Panc1 (cell line): ENCODE measurements around the gene PDPN. TPM values are rescaled to one million over a fixed set of nuclear protein-coding genes. Genes with fewer than 3 reads are reported as not detected.

Experiments used
- ATAC-seq: fragments of 200-7000 bp; cut with Tn5 transposase; 2 replicates; pipeline ENCODE4 v1.9.1; 2020; ENCODE audit warnings: mild to moderate bottlenecking, moderate library complexity
- BruUV-seq: library from RNA; stranded (reverse); fragments of 400-500 nt; replicated peaks from 2 replicates; lab custom pipeline; 2021; lab: Mats Ljungman, UMichigan
- CTCF ChIA-PET: fragments of 300-600 bp; sonication (Branson Sonifier 250); formaldehyde crosslinking; loops from one replicate; lab custom pipeline; 2022; ENCODE audit warnings: antibody characterized with exemption; lab: Charles Lee
- POLR2A ChIA-PET: fragments of 300-600 bp; sonication (Branson Sonifier 250); formaldehyde crosslinking; loops from one replicate; lab custom pipeline; 2022; ENCODE audit warnings: antibody characterized with exemption; lab: Charles Lee
- DNase-seq: peaks from one replicate; pipeline ENCODE4 v3.0.0-alpha.2; 2010; ENCODE audit warnings: low read depth, low spot score
- H3K27ac ChIP-seq: 2 replicates; pipeline ENCODE4 v1.5.1; 2011; ENCODE audit warnings: mild to moderate bottlenecking, low read length, inconsistent platforms
- H3K27me3 ChIP-seq: fragments of 200-500 bp; sonication (Bioruptor generic); 2 replicates; pipeline ENCODE4 v1.6.0; 2014; ENCODE audit warnings: low read length, inconsistent platforms; ENCODE audit not compliant: control insufficient read depth, insufficient read depth
- H3K36me3 ChIP-seq: fragments of 200-500 bp; sonication (Bioruptor generic); 2 replicates; pipeline ENCODE4 v1.5.1; 2014; ENCODE audit warnings: inconsistent platforms, mild to moderate bottlenecking, low read length, moderate library complexity; ENCODE audit not compliant: control insufficient read depth, insufficient read depth
- H3K4me1 ChIP-seq: 2 replicates; pipeline ENCODE4 v1.5.1; 2011; ENCODE audit warnings: inconsistent platforms, mild to moderate bottlenecking, low read length, moderate library complexity; ENCODE audit not compliant: control insufficient read depth, insufficient read depth
- H3K4me3 ChIP-seq, 2 experiments: 2 replicates each; pipeline ENCODE4 v1.5.1; 2011 to 2012; ENCODE audit warnings: low read depth in 2 of 2, low read length in 2 of 2, mild to moderate bottlenecking in 2 of 2, inconsistent platforms in 1 of 2, moderate library complexity in 1 of 2
- H3K9me3 ChIP-seq: fragments of 200-500 bp; sonication (Bioruptor generic); 2 replicates; pipeline ENCODE4 v1.5.1; 2014; ENCODE audit warnings: low read depth, mild to moderate bottlenecking, inconsistent platforms, low read length, moderate library complexity; ENCODE audit not compliant: control insufficient read depth, insufficient read depth
- POLR2AphosphoS5 ChIP-seq: IDR thresholded peaks from 2 replicates; pipeline ENCODE4 v1.6.1; 2012; ENCODE audit warnings: mild to moderate bottlenecking, low read depth, low read length, moderate library complexity
- REST ChIP-seq, 2 experiments: IDR thresholded peaks; 2 replicates each; pipeline ENCODE4 v1.6.1; 2011 to 2012; ENCODE audit warnings: low read depth in 2 of 2, control low read depth in 1 of 2, low read length in 1 of 2, mild to moderate bottlenecking in 1 of 2, moderate library complexity in 1 of 2; ENCODE audit not compliant: insufficient read depth in 1 of 2
- SIN3A ChIP-seq: IDR thresholded peaks from 2 replicates; pipeline ENCODE4 v1.6.1; 2012; ENCODE audit warnings: low read depth, mild to moderate bottlenecking, low read length, moderate library complexity, borderline replicate concordance; ENCODE audit not compliant: insufficient read depth
- TCF7L2 ChIP-seq: IDR thresholded peaks from 2 replicates; pipeline ENCODE4 v1.6.1; 2011; ENCODE audit warnings: mild to moderate bottlenecking, low read depth, low read length, inconsistent platforms
- in situ Hi-C: cut with HindIII; loops from 2 replicates; pipeline ENCODE4 v1.10.0; 2016; ENCODE audit warnings: low sequenced_read_pairs, low pct_unique_long_range_greater_than_20kb
- intact Hi-C: fragments of 100-400 bp; cut with micrococcal nuclease; formaldehyde crosslinking; loops from one replicate; pipeline ENCODE4 v1.10.0; 2022; ENCODE audit not compliant: unreplicated experiment
- total RNA-seq: library from RNA; stranded (reverse); gene quantifications from one replicate; pipeline ENCODE4 v1.2.1, GENCODE V29; 2021; ENCODE audit not compliant: unreplicated experiment
- TF ChIP-seq, protein P1 (sequence below): fragments of 450-650 bp; IDR thresholded peaks from 2 replicates; pipeline ENCODE4 v1.5.1; 2017; ENCODE audit warnings: mild to moderate bottlenecking

PDPN gene
- total RNA-seq, 1 experiment from 2014 or later: 0.28 TPM

DNA sequence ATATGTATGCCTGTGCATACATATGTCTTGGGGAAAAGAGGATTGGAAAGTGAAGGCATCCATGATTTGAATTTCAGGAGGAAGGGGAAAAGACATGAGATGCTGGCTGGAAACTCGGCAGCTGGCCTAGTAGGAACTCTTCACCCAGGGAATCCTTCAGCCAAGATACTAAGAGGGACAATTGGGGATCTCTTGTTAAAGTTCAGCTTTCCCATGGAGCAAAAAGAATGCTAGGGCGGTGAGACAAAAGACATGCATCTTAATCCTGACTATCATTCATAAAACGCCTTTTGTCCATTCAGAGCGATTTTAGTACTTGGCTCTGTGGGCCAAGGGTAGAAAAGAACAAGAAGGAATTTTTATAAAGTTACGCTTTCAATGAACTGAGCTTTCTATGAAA is 20.5 kb downstream of the PDPN start:
- no peaks in the 10 kb centered on the region for H3K4me1 ChIP-seq
- no peaks in the 10 kb centered on the region for H3K9me3 ChIP-seq
- POLR2A ChIA-PET: interaction anchor here (0.6 kb wide), 1 partner anchor 95 kb away, joined by 12 read pairs; no protein-coding TSS in a partner anchor
- in situ Hi-C loops (no loop called here), intact Hi-C loops (no loop called here)
- no peaks in the 10 kb centered on the region for H3K36me3 ChIP-seq
- no TSS peak for BruUV-seq
- ATAC-seq (no peak), DNase-seq (no peak)
- TF ChIP-seq, protein P1, sequence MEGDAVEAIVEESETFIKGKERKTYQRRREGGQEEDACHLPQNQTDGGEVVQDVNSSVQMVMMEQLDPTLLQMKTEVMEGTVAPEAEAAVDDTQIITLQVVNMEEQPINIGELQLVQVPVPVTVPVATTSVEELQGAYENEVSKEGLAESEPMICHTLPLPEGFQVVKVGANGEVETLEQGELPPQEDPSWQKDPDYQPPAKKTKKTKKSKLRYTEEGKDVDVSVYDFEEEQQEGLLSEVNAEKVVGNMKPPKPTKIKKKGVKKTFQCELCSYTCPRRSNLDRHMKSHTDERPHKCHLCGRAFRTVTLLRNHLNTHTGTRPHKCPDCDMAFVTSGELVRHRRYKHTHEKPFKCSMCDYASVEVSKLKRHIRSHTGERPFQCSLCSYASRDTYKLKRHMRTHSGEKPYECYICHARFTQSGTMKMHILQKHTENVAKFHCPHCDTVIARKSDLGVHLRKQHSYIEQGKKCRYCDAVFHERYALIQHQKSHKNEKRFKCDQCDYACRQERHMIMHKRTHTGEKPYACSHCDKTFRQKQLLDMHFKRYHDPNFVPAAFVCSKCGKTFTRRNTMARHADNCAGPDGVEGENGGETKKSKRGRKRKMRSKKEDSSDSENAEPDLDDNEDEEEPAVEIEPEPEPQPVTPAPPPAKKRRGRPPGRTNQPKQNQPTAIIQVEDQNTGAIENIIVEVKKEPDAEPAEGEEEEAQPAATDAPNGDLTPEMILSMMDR: no peak
- TF ChIP-seq POLR2AphosphoS5 (no peak), TCF7L2 (no peak)
- CTCF ChIA-PET: no interaction called here
- H3K27ac ChIP-seq: no peak overlapping the region
- H3K4me3 ChIP-seq: no peak overlapping the region
- no peaks in the 10 kb centered on the region for H3K27me3 ChIP-seq

- H3K4me1 ChIP-seq: no peaks in the 10 kb centered on the region
- H3K36me3 ChIP-seq: no peaks in the 10 kb centered on the region
- no TSS peak for BruUV-seq
- DNase-seq (no peak), ATAC-seq (no peak)
- H3K27ac ChIP-seq: no peak overlapping the region
- ChIA-PET CTCF (interaction anchor here (0.6 kb wide), 1 partner anchor 51 kb away, joined by 3 read pairs; no protein-coding TSS in a partner anchor), POLR2A (no interaction called here)
- H3K9me3 ChIP-seq: no peaks in the 10 kb centered on the region
- intact Hi-C loops: no loop called here
- H3K27me3 ChIP-seq: no peaks in the 10 kb centered on the region
- H3K4me3 ChIP-seq: no peak overlapping the region
- in situ Hi-C loops: no loop called here
- no peak for TF ChIP-seq TCF7L2
- no peak for TF ChIP-seq POLR2AphosphoS5
- TF ChIP-seq, protein P1: no peak
- TF ChIP-seq REST (IDR thresholded peaks at IDR 0.05; ENCODE audit: insufficient read depth in 1 of 2, low read depth in 2 of 2, low read length in 1 of 2): no peak
- no peak for TF ChIP-seq SIN3A
Observed at GRCh38 chr1:13604721-13605120, 21.1 kb downstream of the PDPN start.
